ENCODE data around the gene MAPK10.

The MAPK10 gene

GRCh38 chr4:86279293-86279960 lies 80.4 kb downstream of the MAPK10 start:
- POLR2A ChIA-PET = no interaction called here
- CTCF ChIA-PET = interaction anchor here (0.6 kb wide), 1 partner anchor 1433 kb away, joined by 3 read pairs; no protein-coding TSS in a partner anchor
- Histone ChIP-seq H3K27ac (ENCODE audit: extremely low read depth, low read depth, low read length) (no peak overlapping the region), H3K36me3 (ENCODE audit: control insufficient read depth in 2 of 2, insufficient read depth in 1 of 2, low read length in 2 of 2) (no peaks in the 10 kb centered on the region), H3K9me3 (ENCODE audit: control insufficient read depth, insufficient read depth, low read depth, low read length) (no peaks in the 10 kb centered on the region), H3K4me3 (ENCODE audit: low read depth, low read length) (no peak overlapping the region), H3K4me1 (ENCODE audit: control insufficient read depth, insufficient read depth, low read length) (no peaks in the 10 kb centered on the region)
- TF ChIP-seq ZBTB49 (tag by site-specific recombination; IDR thresholded peaks at IDR 0.05; ENCODE audit: low read depth) = no peak
- no peak for TF ChIP-seq ZNF621 (tag by site-specific recombination; IDR thresholded peaks at IDR 0.05)
- no peak for TF ChIP-seq ZNF785 (tag by site-specific recombination; IDR thresholded peaks at IDR 0.05)
- no peak for TF ChIP-seq ZNF596 (tag by site-specific recombination; IDR thresholded peaks at IDR 0.05)
- no peak for TF ChIP-seq ZNF791 (tag by site-specific recombination; IDR thresholded peaks at IDR 0.05)
- TF ChIP-seq ZIC2 (tag by site-specific recombination; IDR thresholded peaks at IDR 0.05) = no peak
- no peak for TF ChIP-seq HIC1 (tag by site-specific recombination; IDR thresholded peaks at IDR 0.05)
- no peak for TF ChIP-seq ZNF266 (tag by site-specific recombination; IDR thresholded peaks at IDR 0.05; ENCODE audit: low read depth)
- TF ChIP-seq GLIS2 (tag by site-specific recombination; IDR thresholded peaks at IDR 0.05) = no peak
- TF ChIP-seq SP7 (tag by site-specific recombination; IDR thresholded peaks at IDR 0.05) = no peak
- no peak for TF ChIP-seq ZNF174 (tag by site-specific recombination; IDR thresholded peaks at IDR 0.05)

GRCh38 chr4:86278126-86278525 lies 81.7 kb downstream of the MAPK10 start:
- H3K27ac ChIP-seq (ENCODE audit: extremely low read depth, low read depth, low read length) = no peak overlapping the region
- POLR2A ChIA-PET = no interaction called here
- H3K4me1 ChIP-seq (ENCODE audit: control insufficient read depth, insufficient read depth, low read length) = no peaks in the 10 kb centered on the region
- no peak overlapping the region for H3K4me3 ChIP-seq (ENCODE audit: low read depth, low read length)
- no peaks in the 10 kb centered on the region for H3K36me3 ChIP-seq (ENCODE audit: control insufficient read depth in 2 of 2, insufficient read depth in 1 of 2, low read length in 2 of 2)
- CTCF ChIA-PET = interaction anchor here (0.6 kb wide), 1 partner anchor 240 kb away, joined by 3 read pairs; no protein-coding TSS in a partner anchor
- no peaks in the 10 kb centered on the region for H3K9me3 ChIP-seq (ENCODE audit: control insufficient read depth, insufficient read depth, low read depth, low read length)
- TF ChIP-seq ZNF843 (tag by site-specific recombination; IDR thresholded peaks at IDR 0.05) (no peak), REPIN1 (tag by site-specific recombination; IDR thresholded peaks at IDR 0.05; ENCODE audit: low read depth) (no peak), ZNF629 (tag by site-specific recombination; IDR thresholded peaks at IDR 0.05) (no peak), ZNF561 (tag by site-specific recombination; IDR thresholded peaks at IDR 0.05; ENCODE audit: borderline replicate concordance) (no peak), REST (tag by site-specific recombination; IDR thresholded peaks at IDR 0.05) (no peak), ZBTB7A (tag by site-specific recombination; IDR thresholded peaks at IDR 0.05; ENCODE audit: low read depth) (no peak), ZNF488 (tag by site-specific recombination; IDR thresholded peaks at IDR 0.05) (no peak), ZSCAN16 (tag by site-specific recombination; IDR thresholded peaks at IDR 0.05) (no peak), OVOL3 (tag by site-specific recombination; IDR thresholded peaks at IDR 0.05) (no peak), ZNF202 (tag by site-specific recombination; IDR thresholded peaks at IDR 0.05; ENCODE audit: borderline replicate concordance) (no peak), HOXD13 (CRISPR knock-in tag; IDR thresholded peaks at IDR 0.05; ENCODE audit: borderline replicate concordance) (no peak), ZNF239 (tag by site-specific recombination; IDR thresholded peaks at IDR 0.05) (no peak), WT1 (tag by site-specific recombination; IDR thresholded peaks at IDR 0.05) (no peak), ZNF626 (tag by site-specific recombination; IDR thresholded peaks at IDR 0.05) (no peak), ZNF654 (tag by site-specific recombination; IDR thresholded peaks at IDR 0.05; ENCODE audit: low read depth) (no peak), ZNF416 (tag by site-specific recombination; IDR thresholded peaks at IDR 0.05) (no peak), SCRT2 (tag by site-specific recombination; IDR thresholded peaks at IDR 0.05) (no peak)

All from HEK293 (cell line).